ENCODE data around the gene PDRG1. TPM values are rescaled to one million over a fixed set of nuclear protein-coding genes. Genes with fewer than 3 reads are reported as not detected.

The PDRG1 gene
- 100 to 1,000 TPM in 1 of 4 donors, 10 to 100 TPM in 1, 1 to 10 TPM in 2; 1.2 to 109 (median 9.5) TPM for total RNA-seq

DNA sequence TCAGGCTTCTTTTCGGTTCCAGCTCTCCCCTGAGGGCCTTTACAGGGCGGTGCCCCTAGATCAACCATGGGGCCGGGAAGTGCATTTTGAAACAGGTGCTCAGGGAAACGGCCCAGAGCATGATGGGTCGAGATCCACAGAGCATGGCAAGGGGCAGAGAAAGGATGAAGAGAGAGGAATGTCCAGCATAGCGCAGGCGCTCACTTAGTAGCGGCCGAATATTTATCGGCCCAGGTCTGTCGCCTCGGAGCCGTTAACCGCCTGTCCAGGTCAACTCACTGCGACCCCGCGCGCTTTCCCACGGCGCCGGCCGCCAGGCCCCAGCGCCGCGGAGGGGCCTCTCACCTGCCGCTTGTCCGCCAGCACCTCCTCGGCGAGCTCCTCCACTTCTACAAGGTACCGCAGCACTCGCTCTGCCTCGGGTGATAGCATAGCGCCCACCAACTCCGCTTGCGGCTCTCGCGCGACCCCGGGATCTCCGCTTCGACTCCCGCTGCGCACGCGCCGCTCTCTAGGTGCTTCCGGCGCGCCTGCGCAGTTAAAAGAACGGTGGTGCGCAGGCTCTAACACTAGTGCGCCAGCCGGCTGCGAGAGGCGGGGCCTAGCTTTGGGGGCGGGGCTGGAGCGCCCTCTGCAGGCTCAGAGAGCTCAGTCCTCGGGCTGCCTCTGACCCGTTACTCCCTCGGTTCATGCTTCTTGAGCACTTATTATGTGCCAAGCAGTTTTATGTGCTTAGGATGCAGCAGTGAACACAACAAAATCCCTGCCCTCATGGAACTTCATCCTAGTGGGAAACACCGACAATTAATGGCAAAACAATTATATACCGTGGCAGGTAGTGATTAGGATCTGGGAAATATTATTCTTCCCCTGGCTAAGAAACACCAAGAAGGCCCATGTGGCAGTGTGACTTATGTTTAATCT lies at the start of gene PDRG1:
Gene PDRG1, minus strand, starts transcription at position 517 of the 924 bp plus-strand sequence. Its CDS starts 85 bp downstream, at position 432.
- no peaks in the 10 kb centered on the region for H3K9me3 ChIP-seq
- H3K4me1 ChIP-seq: no peaks in the 10 kb centered on the region
- DNase-seq: peak; percentile 94 to 95
- peak within 1 kb of the TSS; percentile 62 to 83 for H3K4me3 ChIP-seq
- intact Hi-C loops (cut with DNase I; ENCODE audit: low total_unique reads): loop anchor here (10.0 kb wide), 1 partner anchor 107 kb away; the partner anchor contains the start of gene FOXS1
- H3K36me3 ChIP-seq: no peaks in the 10 kb centered on the region
- H3K27ac ChIP-seq: peak within 1 kb of the TSS; percentile 53 to 81
- TF ChIP-seq POLR2A (IDR thresholded peaks at IDR 0.05): peak; percentile 67 to 68
- TF ChIP-seq, protein P1, sequence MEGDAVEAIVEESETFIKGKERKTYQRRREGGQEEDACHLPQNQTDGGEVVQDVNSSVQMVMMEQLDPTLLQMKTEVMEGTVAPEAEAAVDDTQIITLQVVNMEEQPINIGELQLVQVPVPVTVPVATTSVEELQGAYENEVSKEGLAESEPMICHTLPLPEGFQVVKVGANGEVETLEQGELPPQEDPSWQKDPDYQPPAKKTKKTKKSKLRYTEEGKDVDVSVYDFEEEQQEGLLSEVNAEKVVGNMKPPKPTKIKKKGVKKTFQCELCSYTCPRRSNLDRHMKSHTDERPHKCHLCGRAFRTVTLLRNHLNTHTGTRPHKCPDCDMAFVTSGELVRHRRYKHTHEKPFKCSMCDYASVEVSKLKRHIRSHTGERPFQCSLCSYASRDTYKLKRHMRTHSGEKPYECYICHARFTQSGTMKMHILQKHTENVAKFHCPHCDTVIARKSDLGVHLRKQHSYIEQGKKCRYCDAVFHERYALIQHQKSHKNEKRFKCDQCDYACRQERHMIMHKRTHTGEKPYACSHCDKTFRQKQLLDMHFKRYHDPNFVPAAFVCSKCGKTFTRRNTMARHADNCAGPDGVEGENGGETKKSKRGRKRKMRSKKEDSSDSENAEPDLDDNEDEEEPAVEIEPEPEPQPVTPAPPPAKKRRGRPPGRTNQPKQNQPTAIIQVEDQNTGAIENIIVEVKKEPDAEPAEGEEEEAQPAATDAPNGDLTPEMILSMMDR (IDR thresholded peaks at IDR 0.05): peak; percentile 94 to 99 (median 98)
- H3K27me3 ChIP-seq: no peaks in the 10 kb centered on the region

DNA sequence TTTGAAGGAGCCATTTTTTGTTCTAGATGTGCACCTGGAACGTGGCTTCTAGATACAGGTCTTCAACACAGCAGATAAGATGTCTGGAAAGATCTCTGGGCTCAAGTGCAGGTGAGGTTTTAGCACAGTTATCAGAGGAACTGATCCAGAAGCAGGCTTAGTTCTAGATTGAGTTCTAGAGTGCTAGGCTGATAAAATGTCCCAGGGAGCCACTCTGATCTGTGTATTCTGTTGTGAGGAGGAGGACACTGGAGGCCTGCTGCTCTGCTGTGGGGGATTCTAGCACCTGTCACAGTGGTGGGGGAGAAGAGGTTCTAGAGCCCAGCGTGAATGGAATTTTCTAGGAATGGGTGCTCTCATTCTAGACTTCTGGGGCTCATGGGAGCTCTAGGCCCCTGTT lies 46.4 kb upstream of the PDRG1 start:
- DNase-seq: no peak
- Histone ChIP-seq H3K36me3 (no peaks in the 10 kb centered on the region), H3K9me3 (no peaks in the 10 kb centered on the region), H3K27ac (no peak overlapping the region), H3K4me1 (no peaks in the 10 kb centered on the region), H3K4me3 (no peak overlapping the region), H3K27me3 (no peaks in the 10 kb centered on the region)
- intact Hi-C loops (cut with DNase I; ENCODE audit: low total_unique reads): no loop called here
- TF ChIP-seq, protein P1 (IDR thresholded peaks at IDR 0.05): no peak
- no peak for TF ChIP-seq POLR2A (IDR thresholded peaks at IDR 0.05)

DNA sequence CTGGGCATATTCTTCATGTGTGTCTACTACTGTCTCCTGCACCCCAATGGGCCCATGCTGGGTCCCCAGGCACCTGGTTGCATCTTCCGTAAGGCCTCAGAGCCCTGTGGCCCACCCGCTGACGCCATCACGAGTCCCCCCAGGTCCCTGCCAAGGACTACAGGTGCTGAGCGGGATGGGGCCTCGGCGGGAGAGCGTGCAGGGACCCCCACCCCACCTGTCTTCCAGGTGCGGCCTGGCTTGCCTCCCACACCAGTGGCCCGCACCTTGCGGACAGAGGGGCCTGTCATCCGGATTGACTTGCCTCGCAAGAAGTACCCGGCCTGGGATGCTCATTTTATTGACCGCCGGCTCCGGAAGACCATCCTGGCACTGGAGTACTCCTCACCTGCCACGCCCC lies 45.1 kb upstream of the PDRG1 start:
- intact Hi-C loops (cut with DNase I; ENCODE audit: low total_unique reads): no loop called here
- H3K4me1 ChIP-seq: no peaks in the 10 kb centered on the region
- H3K36me3 ChIP-seq: no peaks in the 10 kb centered on the region
- DNase-seq: no peak
- no peak overlapping the region for H3K4me3 ChIP-seq
- no peaks in the 10 kb centered on the region for H3K27me3 ChIP-seq
- TF ChIP-seq, protein P1 (IDR thresholded peaks at IDR 0.05): no peak
- no peak for TF ChIP-seq POLR2A (IDR thresholded peaks at IDR 0.05)
- no peak overlapping the region for H3K27ac ChIP-seq
- no peaks in the 10 kb centered on the region for H3K9me3 ChIP-seq

DNA sequence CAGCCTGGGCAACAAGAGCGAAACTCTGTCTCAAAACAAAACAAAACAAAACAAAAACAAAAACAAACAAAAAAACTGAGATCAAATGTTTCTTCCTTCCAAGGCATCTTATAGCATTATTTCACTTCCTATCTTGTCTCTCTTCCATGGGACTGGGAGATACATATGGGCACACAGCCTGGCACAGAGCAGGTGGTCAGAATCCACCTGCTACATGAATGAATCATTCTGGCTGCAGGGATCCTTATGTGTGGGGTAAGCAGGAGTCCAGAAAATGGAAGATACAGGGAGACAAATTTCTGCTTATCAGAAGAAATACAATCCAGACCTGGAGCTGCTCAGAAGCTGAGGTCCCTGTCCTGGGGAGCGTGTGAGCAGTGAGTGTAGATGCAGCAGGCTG lies 40.2 kb upstream of the PDRG1 start:
- Histone ChIP-seq H3K36me3 (no peaks in the 10 kb centered on the region), H3K27me3 (no peaks in the 10 kb centered on the region), H3K9me3 (no peaks in the 10 kb centered on the region), H3K4me1 (no peaks in the 10 kb centered on the region), H3K27ac (no peak overlapping the region), H3K4me3 (no peak overlapping the region)
- no peak for TF ChIP-seq POLR2A (IDR thresholded peaks at IDR 0.05)
- TF ChIP-seq, protein P1 (IDR thresholded peaks at IDR 0.05): no peak
- intact Hi-C loops (cut with DNase I; ENCODE audit: low total_unique reads): no loop called here
- DNase-seq: no peak

DNA sequence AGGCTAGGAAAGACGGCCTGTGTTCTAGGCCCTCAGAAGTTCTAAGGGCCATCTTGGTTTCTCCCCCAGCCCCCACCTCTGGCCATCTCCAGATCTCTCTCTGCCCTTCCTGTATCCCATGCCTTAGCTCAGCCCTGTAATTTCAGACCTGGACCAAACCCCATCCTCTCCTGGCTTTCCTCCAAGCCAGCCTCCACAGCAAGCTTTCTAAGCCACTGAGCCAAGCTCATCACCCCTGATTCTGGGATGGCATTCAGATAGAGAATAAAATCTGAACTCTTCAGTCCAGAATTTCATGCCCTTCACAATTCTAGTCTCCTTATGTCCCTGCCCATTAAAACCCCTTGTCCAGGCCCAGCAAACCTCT lies 39.5 kb upstream of the PDRG1 start:
- H3K4me1 ChIP-seq: no peaks in the 10 kb centered on the region
- H3K4me3 ChIP-seq: no peak overlapping the region
- no peak overlapping the region for H3K27ac ChIP-seq
- TF ChIP-seq, protein P1 (IDR thresholded peaks at IDR 0.05): no peak
- TF ChIP-seq POLR2A (IDR thresholded peaks at IDR 0.05): no peak
- H3K36me3 ChIP-seq: no peaks in the 10 kb centered on the region
- intact Hi-C loops (cut with DNase I; ENCODE audit: low total_unique reads): no loop called here
- no peaks in the 10 kb centered on the region for H3K27me3 ChIP-seq
- no peaks in the 10 kb centered on the region for H3K9me3 ChIP-seq
- DNase-seq: no peak
